Esophagus squamous epithelium (tissue), 5 donors: ENCODE data around the gene FLVCR1. TPM values are rescaled to one million over a fixed set of nuclear protein-coding genes. Genes with fewer than 3 reads are reported as not detected.
"Not testable (repeated sequence)": the region's sequence is repeated elsewhere in the genome, so short reads cannot be mapped to it uniquely, and the experiment has no call there.

ENCODE experiments used
- DNase-seq: peaks from one replicate; lab custom pipeline; 2025; lab: John Stamatoyannopoulos, UW
- H3K27ac ChIP-seq, 4 donors: fragments of 200-600 bp; sonication (generic); one replicate each; pipeline ENCODE4 v1.5.1; 2016 to 2019; ENCODE audit warnings: mild to moderate bottlenecking in 1 of 4
- H3K27me3 ChIP-seq, 4 donors: fragments of 200-600 bp; sonication (generic); 1 replicate in 3 of 4; 2 replicates in 1 of 4; pipeline versions ENCODE4 v1.5.1 to v1.6.0; 2017 to 2021; ENCODE audit warnings: antibody characterized with exemption in 1 of 4
- H3K36me3 ChIP-seq, 3 donors: fragments of 200-600 bp; sonication (generic); one replicate each; pipeline ENCODE4 v1.5.1; 2016 to 2019
- H3K4me1 ChIP-seq, 3 donors: fragments of 200-600 bp; sonication (generic); one replicate each; pipeline ENCODE4 v1.5.1; 2017 to 2019
- H3K4me3 ChIP-seq, 4 donors: fragments of 200-600 bp; sonication (generic); 1 replicate in 3 of 4; 2 replicates in 1 of 4; pipeline ENCODE4 v1.5.1; 2016 to 2019; ENCODE audit warnings: mild to moderate bottlenecking in 2 of 4, moderate library complexity in 1 of 4
- H3K9me3 ChIP-seq, 3 donors: fragments of 200-600 bp; sonication (generic); one replicate each; pipeline ENCODE4 v1.5.1; 2016 to 2019
- POLR2A ChIP-seq, 4 donors: fragments of 450-650 bp; IDR thresholded peaks; one replicate each; pipeline ENCODE4 v1.6.1; 2017; ENCODE audit warnings: antibody characterized with exemption in 4 of 4, mild to moderate bottlenecking in 4 of 4, moderate library complexity in 3 of 4
- WGBS, 2 donors: methylation state at CpG; one replicate each; pipeline ENCODE4 v1.1.5; 2018; 5-methylcytosine and 5-hydroxymethylcytosine counted together
- intact Hi-C: fragments of 100-400 bp; cut with DNase I; formaldehyde crosslinking; loops from one replicate; pipeline ENCODE4 v1.15.0; 2022
- total RNA-seq, 4 donors: library from RNA; depleted of rRNA; stranded (reverse); fragments of >200 nt; gene quantifications; one replicate each; pipeline ENCODE4 v1.1.0, GENCODE V29; 2016
- TF ChIP-seq, protein P1 (sequence below), 6 experiments: fragments of 450-650 bp in 4 of 6; fragments of 200-600 bp in 2 of 6; sonication (generic) in 2 of 6; IDR thresholded peaks; one replicate each; pipeline ENCODE4 v1.5.1; 2016 to 2019; ENCODE audit warnings: antibody characterized with exemption in 6 of 6, mild to moderate bottlenecking in 4 of 6, moderate library complexity in 4 of 6
- donor health status: DM: yes; HTN: yes; CAD: no.

FLVCR1 gene
- total RNA-seq, 4 donors from 2014 or later = 2.4 to 8.0 (median 4.3) TPM

GRCh38 chr1:212860713-212861581 is 2.9 kb downstream of the FLVCR1 start:
- intact Hi-C loops = no loop called here
- TF ChIP-seq POLR2A (IDR thresholded peaks at IDR 0.05) = no peak
- TF ChIP-seq, protein P1, sequence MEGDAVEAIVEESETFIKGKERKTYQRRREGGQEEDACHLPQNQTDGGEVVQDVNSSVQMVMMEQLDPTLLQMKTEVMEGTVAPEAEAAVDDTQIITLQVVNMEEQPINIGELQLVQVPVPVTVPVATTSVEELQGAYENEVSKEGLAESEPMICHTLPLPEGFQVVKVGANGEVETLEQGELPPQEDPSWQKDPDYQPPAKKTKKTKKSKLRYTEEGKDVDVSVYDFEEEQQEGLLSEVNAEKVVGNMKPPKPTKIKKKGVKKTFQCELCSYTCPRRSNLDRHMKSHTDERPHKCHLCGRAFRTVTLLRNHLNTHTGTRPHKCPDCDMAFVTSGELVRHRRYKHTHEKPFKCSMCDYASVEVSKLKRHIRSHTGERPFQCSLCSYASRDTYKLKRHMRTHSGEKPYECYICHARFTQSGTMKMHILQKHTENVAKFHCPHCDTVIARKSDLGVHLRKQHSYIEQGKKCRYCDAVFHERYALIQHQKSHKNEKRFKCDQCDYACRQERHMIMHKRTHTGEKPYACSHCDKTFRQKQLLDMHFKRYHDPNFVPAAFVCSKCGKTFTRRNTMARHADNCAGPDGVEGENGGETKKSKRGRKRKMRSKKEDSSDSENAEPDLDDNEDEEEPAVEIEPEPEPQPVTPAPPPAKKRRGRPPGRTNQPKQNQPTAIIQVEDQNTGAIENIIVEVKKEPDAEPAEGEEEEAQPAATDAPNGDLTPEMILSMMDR (IDR thresholded peaks at IDR 0.05) = no peak
- H3K4me1 ChIP-seq = peaks cover 4 to 39% (median 23%) of the 10 kb centered on the region in 3 donors
- H3K4me3 ChIP-seq = no peak overlapping the region
- DNase-seq = no peak
- H3K9me3 ChIP-seq = no peaks in the 10 kb centered on the region
- H3K27ac ChIP-seq = no peak overlapping the region
- WGBS, 2 donors = 74 to 75% methylated on average over 5 of the region's 5 CpGs
- H3K27me3 ChIP-seq = no peaks in the 10 kb centered on the region
- peaks cover 0 to 14% (median 0%) of the 10 kb centered on the region in 3 donors for H3K36me3 ChIP-seq

GRCh38 chr1:212862111-212862690 is 4.1 kb downstream of the FLVCR1 start:
- H3K4me3 ChIP-seq = no peak overlapping the region
- no peaks in the 10 kb centered on the region for H3K9me3 ChIP-seq
- WGBS, 2 donors = 83 to 98% methylated on average over 2 of the region's 2 CpGs
- intact Hi-C loops = no loop called here
- H3K4me1 ChIP-seq = peaks cover 4 to 32% (median 19%) of the 10 kb centered on the region in 3 donors
- TF ChIP-seq, protein P1 (IDR thresholded peaks at IDR 0.05) = no peak
- no peak for TF ChIP-seq POLR2A (IDR thresholded peaks at IDR 0.05)
- H3K27ac ChIP-seq = no peak overlapping the region
- no peaks in the 10 kb centered on the region for H3K27me3 ChIP-seq
- peaks cover 0 to 18% (median 0%) of the 10 kb centered on the region in 3 donors for H3K36me3 ChIP-seq
- DNase-seq = no peak

DNA sequence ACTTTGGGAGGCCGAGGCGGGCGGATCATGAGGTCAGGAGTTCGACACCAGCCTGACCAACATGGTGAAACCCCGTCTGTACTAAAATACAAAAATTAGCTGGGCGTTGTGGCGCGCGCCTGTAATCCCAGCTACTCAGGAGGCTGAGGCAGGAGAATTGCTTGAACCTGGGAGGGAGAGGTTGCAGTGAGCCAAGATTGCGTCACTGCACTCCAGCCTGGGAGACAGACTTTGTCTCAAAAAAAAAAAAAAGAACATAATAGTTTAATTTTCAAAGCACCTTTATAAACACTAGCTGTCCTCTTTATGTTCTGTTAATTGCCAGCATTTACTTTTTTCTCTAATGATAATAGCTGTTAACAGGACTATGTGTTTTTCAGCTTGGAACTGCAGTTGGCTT is 5.3 kb downstream of the FLVCR1 start:
- H3K27me3 ChIP-seq, H3K9me3 ChIP-seq, DNase-seq, H3K27ac ChIP-seq, H3K4me3 ChIP-seq, intact Hi-C loops: not testable (repeated sequence)
- Histone ChIP-seq H3K4me1 (peaks cover 4 to 27% (median 15%) of the 10 kb centered on the region in 3 donors), H3K36me3 (peaks cover 0 to 27% (median 0%) of the 10 kb centered on the region in 3 donors)
- WGBS, 2 donors = 72 to 91% methylated on average over 10 of the region's 10 CpGs

GRCh38 chr1:212864201-212864600 is 6.1 kb downstream of the FLVCR1 start:
- peaks cover 0 to 21% (median 10%) of the 10 kb centered on the region in 3 donors for H3K4me1 ChIP-seq
- no peak for DNase-seq

GRCh38 chr1:212867192-212867591 is 9.1 kb downstream of the FLVCR1 start:
- 94 to 96% methylated on average over 1 of the region's 1 CpG for WGBS, 2 donors
- H3K27me3 ChIP-seq = no peaks in the 10 kb centered on the region
- H3K4me1 ChIP-seq = no peaks in the 10 kb centered on the region
- peaks cover 0 to 39% (median 0%) of the 10 kb centered on the region in 3 donors for H3K36me3 ChIP-seq
- no peaks in the 10 kb centered on the region for H3K9me3 ChIP-seq
- no peak overlapping the region for H3K4me3 ChIP-seq
- TF ChIP-seq, protein P1 (IDR thresholded peaks at IDR 0.05) = no peak
- TF ChIP-seq POLR2A (IDR thresholded peaks at IDR 0.05) = no peak
- intact Hi-C loops = no loop called here
- H3K27ac ChIP-seq = no peak overlapping the region
- no peak for DNase-seq

More at GRCh38 chr1:212864201-212864600, 6.1 kb downstream of the FLVCR1 start:
- no peaks in the 10 kb centered on the region for H3K27me3 ChIP-seq
- intact Hi-C loops = no loop called here
- no peak overlapping the region for H3K4me3 ChIP-seq
- H3K9me3 ChIP-seq = no peaks in the 10 kb centered on the region
- WGBS, 2 donors = 82 to 84% methylated on average over 4 of the region's 4 CpGs
- TF ChIP-seq POLR2A (IDR thresholded peaks at IDR 0.05) = no peak
- TF ChIP-seq, protein P1 (IDR thresholded peaks at IDR 0.05) = no peak
- H3K27ac ChIP-seq = no peak overlapping the region
- peaks cover 0 to 34% (median 0%) of the 10 kb centered on the region in 3 donors for H3K36me3 ChIP-seq
